CD4-positive, alpha-beta T cell (primary cell): ENCODE measurements around the gene AFF3. TPM values are rescaled to one million over a fixed set of nuclear protein-coding genes. Genes with fewer than 3 reads are reported as not detected.

Experiments
- ATAC-seq: fragments of 200-7000 bp; cut with Tn5 transposase; one replicate; pipeline ENCODE4 v1.10.0; 2022; ENCODE audit warnings: mild to moderate bottlenecking; ENCODE audit not compliant: poor library complexity
- CTCF ChIA-PET: fragments of 350-600 bp; sonication (Branson Sonifier 250); formaldehyde crosslinking; loops from one replicate; lab custom pipeline; 2021; ENCODE audit warnings: antibody characterized with exemption, inconsistent platforms; lab: Charles Lee
- POLR2A ChIA-PET: fragments of 350-600 bp; sonication (Branson Sonifier 250); formaldehyde crosslinking; loops from one replicate; lab custom pipeline; 2021; ENCODE audit warnings: antibody characterized with exemption, inconsistent platforms; lab: Charles Lee
- DNase-seq, 14 experiments: peaks; one replicate each; pipeline ENCODE4 v3.0.0-alpha.2; 2013 to 2020; ENCODE audit warnings: mixed read lengths in 2 of 14
- H3K27ac ChIP-seq, 2 donors: one replicate each; pipeline versions ENCODE4 v1.5.1 to v1.7.0; 2013; ENCODE audit warnings: low read length in 2 of 2, low read depth in 1 of 2, mild to moderate bottlenecking in 1 of 2
- H3K27me3 ChIP-seq, 2 experiments: 1 replicate in 1 of 2; 2 replicates in 1 of 2; pipeline versions ENCODE4 v1.6.1 to v1.7.0; 2013; ENCODE audit warnings: low read length in 2 of 2, control low read depth in 1 of 2, mild to moderate bottlenecking in 1 of 2, moderate library complexity in 1 of 2; ENCODE audit not compliant: insufficient read depth in 2 of 2, control insufficient read depth in 1 of 2
- H3K36me3 ChIP-seq: one replicate; pipeline ENCODE4 v1.6.1; 2013; ENCODE audit warnings: low read length, control low read depth; ENCODE audit not compliant: insufficient read depth
- H3K4me1 ChIP-seq: one replicate; pipeline ENCODE4 v1.6.1; 2013; ENCODE audit warnings: low read length, control low read depth; ENCODE audit not compliant: insufficient read depth
- H3K4me3 ChIP-seq: one replicate; pipeline ENCODE4 v1.5.1; 2013; ENCODE audit warnings: mild to moderate bottlenecking, low read length, moderate library complexity
- H3K9me3 ChIP-seq, 2 experiments: 1 replicate in 1 of 2; 2 replicates in 1 of 2; pipeline versions ENCODE4 v1.6.1 to v1.7.0; 2013; ENCODE audit warnings: low read length in 2 of 2, mild to moderate bottlenecking in 2 of 2, control low read depth in 1 of 2, moderate library complexity in 1 of 2; ENCODE audit not compliant: control insufficient read depth in 1 of 2, insufficient read depth in 1 of 2
- H3K27ac Mint-ChIP-seq: one replicate; pipeline ENCODE4 v1.8.0; 2020; ENCODE audit warnings: mixed read lengths
- H3K27me3 Mint-ChIP-seq: one replicate; pipeline ENCODE4 v1.8.0; 2021; ENCODE audit warnings: mixed read lengths
- H3K36me3 Mint-ChIP-seq: one replicate; pipeline ENCODE4 v1.8.0; 2021; ENCODE audit warnings: low read depth, mixed read lengths
- H3K4me1 Mint-ChIP-seq: one replicate; pipeline ENCODE4 v1.8.0; 2021; ENCODE audit warnings: low read depth, mixed read lengths
- H3K4me3 Mint-ChIP-seq: one replicate; pipeline ENCODE4 v1.8.0; 2020; ENCODE audit warnings: mild to moderate bottlenecking, mixed read lengths
- H3K9me3 Mint-ChIP-seq: one replicate; pipeline ENCODE4 v1.8.0; 2020; ENCODE audit warnings: mixed read lengths
- intact Hi-C, 2 experiments: fragments of 100-400 bp; cut with DNase I in 1 of 2; cut with micrococcal nuclease in 1 of 2; formaldehyde crosslinking; loops; one replicate each; pipeline versions ENCODE4 v1.15.1 to v1.9.0; 2023 to 2025; cut with DNase I, micrococcal nuclease
- total RNA-seq, 174 experiments: library from RNA in 2 of 174; stranded (reverse) in 2 of 174; gene quantifications; one replicate each; pipeline ENCODE4 v1.2.3 and lab custom pipeline; 2021 to 2026
- TF ChIP-seq, protein P1 (sequence below): fragments of 200-600 bp; IDR thresholded peaks from one replicate; pipeline ENCODE4 v1.8.0; 2022; ENCODE audit warnings: antibody characterized with exemption, mild to moderate bottlenecking

AFF3 gene
- total RNA-seq, 2 experiments from 2014 or later, result 15.4 to 15.7 TPM

DNA sequence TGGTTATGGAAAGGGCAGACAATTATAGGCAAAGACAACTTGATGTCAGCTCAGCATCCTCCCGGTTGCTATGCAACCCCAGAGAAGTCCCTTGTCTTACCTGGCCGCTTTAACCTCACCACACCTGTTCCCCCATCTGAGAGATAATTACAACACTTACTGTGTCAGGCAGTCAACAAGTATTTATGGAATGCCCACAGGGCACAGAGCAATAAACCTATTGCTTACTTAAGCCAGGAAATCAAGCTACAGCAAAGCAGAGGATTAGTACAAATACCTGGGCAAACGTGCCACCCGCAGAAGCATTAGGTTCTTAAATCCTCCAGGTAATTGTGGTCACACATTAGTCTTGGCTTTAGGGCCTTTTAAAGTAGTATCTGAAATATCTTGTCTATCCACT is 332.2 kb downstream of the AFF3 start:
- Histone ChIP-seq H3K27me3 (no peaks in the 10 kb centered on the region), H3K4me1 (no peaks in the 10 kb centered on the region), H3K9me3 (no peaks in the 10 kb centered on the region), H3K36me3 (no peaks in the 10 kb centered on the region), H3K27ac (no peak overlapping the region), H3K4me3 (no peak overlapping the region)
- H3K9me3 Mint-ChIP-seq, result no peaks in the 10 kb centered on the region
- no peak for DNase-seq
- H3K4me1 Mint-ChIP-seq, result no peaks in the 10 kb centered on the region
- no peak overlapping the region for H3K4me3 Mint-ChIP-seq
- no peaks in the 10 kb centered on the region for H3K27me3 Mint-ChIP-seq
- POLR2A ChIA-PET, result no interaction called here
- intact Hi-C loops, result no loop called here
- ATAC-seq, result no peak
- H3K36me3 Mint-ChIP-seq, result no peaks in the 10 kb centered on the region
- CTCF ChIA-PET, result no interaction called here
- no peak overlapping the region for H3K27ac Mint-ChIP-seq
- TF ChIP-seq, protein P1, sequence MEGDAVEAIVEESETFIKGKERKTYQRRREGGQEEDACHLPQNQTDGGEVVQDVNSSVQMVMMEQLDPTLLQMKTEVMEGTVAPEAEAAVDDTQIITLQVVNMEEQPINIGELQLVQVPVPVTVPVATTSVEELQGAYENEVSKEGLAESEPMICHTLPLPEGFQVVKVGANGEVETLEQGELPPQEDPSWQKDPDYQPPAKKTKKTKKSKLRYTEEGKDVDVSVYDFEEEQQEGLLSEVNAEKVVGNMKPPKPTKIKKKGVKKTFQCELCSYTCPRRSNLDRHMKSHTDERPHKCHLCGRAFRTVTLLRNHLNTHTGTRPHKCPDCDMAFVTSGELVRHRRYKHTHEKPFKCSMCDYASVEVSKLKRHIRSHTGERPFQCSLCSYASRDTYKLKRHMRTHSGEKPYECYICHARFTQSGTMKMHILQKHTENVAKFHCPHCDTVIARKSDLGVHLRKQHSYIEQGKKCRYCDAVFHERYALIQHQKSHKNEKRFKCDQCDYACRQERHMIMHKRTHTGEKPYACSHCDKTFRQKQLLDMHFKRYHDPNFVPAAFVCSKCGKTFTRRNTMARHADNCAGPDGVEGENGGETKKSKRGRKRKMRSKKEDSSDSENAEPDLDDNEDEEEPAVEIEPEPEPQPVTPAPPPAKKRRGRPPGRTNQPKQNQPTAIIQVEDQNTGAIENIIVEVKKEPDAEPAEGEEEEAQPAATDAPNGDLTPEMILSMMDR, result no peak

DNA sequence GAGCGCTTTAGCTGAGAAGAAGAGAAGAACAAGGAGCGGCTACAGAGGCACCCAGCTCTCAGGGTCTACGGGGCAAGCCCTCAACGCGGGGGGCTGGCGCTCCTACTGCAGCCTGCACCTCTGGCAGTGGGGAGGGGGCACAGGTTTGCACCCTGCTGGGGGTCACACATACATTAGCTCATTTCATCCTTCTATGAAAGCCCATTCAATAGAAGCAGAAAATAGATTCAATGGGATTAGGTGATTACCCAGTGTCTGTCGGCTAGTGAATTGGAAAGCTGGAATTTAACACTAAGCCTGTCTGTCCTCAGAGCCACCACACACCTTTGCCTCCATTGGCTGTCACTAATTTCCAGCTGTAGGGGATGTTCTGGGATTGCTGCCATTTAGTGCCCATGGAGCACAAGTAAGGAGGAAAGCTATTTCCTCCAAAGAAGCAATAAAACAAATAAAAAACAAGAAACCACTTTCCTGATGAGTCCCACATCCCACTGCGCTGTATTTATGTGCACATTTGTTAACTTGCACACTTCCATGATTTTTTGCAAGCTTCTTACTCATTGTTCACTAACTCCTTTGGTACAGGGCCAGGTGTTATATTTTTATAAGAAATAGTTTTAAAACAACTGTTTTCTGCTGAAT is 333.0 kb downstream of the AFF3 start:
- Histone ChIP-seq H3K36me3 (no peaks in the 10 kb centered on the region), H3K9me3 (no peaks in the 10 kb centered on the region), H3K27me3 (no peaks in the 10 kb centered on the region), H3K4me1 (no peaks in the 10 kb centered on the region), H3K4me3 (no peak overlapping the region), H3K27ac (no peak overlapping the region)
- H3K36me3 Mint-ChIP-seq, result no peaks in the 10 kb centered on the region
- ChIA-PET POLR2A (no interaction called here), CTCF (no interaction called here)
- no peak overlapping the region for H3K4me3 Mint-ChIP-seq
- H3K27ac Mint-ChIP-seq, result no peak overlapping the region
- ATAC-seq, result no peak
- no peaks in the 10 kb centered on the region for H3K27me3 Mint-ChIP-seq
- no peaks in the 10 kb centered on the region for H3K4me1 Mint-ChIP-seq
- no peaks in the 10 kb centered on the region for H3K9me3 Mint-ChIP-seq
- TF ChIP-seq, protein P1, result no peak
- intact Hi-C loops, result no loop called here
- DNase-seq, result no peak

DNA sequence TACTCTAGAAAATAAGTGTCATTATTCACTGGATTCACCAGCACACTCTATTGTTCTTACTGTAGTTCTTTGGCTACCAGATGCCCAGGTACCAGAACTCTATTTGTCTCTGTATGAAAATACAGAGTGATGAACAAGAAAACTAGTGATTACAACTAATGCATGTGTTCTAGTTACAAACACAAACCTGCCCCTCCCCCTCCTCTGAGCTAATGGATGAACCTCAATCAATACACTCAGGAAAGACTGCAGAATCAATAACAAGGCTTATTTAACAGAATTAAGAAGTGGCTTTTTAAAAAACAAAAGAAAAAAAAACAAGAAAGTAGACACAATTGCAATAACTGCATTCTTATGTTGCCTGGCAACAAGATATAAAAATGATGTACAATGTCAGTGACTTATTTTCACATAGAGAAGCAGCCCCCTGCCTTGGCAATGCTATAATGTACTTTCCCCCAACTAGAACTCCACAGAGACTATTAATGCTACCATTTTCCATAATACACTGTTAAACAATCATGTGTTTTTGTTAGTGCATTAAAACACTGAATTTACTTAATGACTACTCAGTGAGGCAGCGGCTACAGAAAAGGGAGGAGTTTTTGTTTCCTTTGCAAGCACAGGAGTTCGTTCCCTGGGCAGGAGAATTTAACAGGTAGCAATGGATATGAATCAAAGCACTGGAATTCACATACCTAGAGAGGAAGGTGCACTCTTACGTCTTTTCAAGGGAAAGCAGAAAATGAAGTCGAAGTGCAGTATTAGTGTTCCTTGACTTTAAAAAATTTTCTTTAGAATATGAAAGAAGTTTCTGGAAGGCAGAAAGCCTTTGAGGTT is 333.8 kb downstream of the AFF3 start:
- H3K9me3 Mint-ChIP-seq, result no peaks in the 10 kb centered on the region
- H3K27me3 ChIP-seq, result no peaks in the 10 kb centered on the region
- no peaks in the 10 kb centered on the region for H3K36me3 Mint-ChIP-seq
- H3K36me3 ChIP-seq, result no peaks in the 10 kb centered on the region
- ChIA-PET POLR2A (no interaction called here), CTCF (no interaction called here)
- ATAC-seq (no peak), DNase-seq (no peak)
- H3K9me3 ChIP-seq, result no peaks in the 10 kb centered on the region
- no peak overlapping the region for H3K4me3 ChIP-seq
- intact Hi-C loops, result no loop called here
- H3K27ac ChIP-seq, result no peak overlapping the region
- no peaks in the 10 kb centered on the region for H3K4me1 ChIP-seq
- H3K4me1 Mint-ChIP-seq, result no peaks in the 10 kb centered on the region
- H3K27me3 Mint-ChIP-seq, result no peaks in the 10 kb centered on the region
- H3K27ac Mint-ChIP-seq, result no peak overlapping the region
- TF ChIP-seq, protein P1, result no peak
- H3K4me3 Mint-ChIP-seq, result no peak overlapping the region
